NCI-H460 (cell line): ENCODE measurements around the gene RPH3AL. TPM values are rescaled to one million over a fixed set of nuclear protein-coding genes. Genes with fewer than 3 reads are reported as not detected.
"Not testable (repeated sequence)": the region's sequence is repeated elsewhere in the genome, so short reads cannot be mapped to it uniquely, and the experiment has no call there.

Experiments used
- DNase-seq: peaks from one replicate; pipeline ENCODE4 v3.0.0-alpha.2; 2016; ENCODE audit warnings: low read depth; ENCODE audit errors: extremely low read depth
- total RNA-seq: library from RNA; depleted of rRNA; stranded (reverse); fragments of >200 nt; shearing (Covaris generic); gene quantifications from 2 replicates; pipeline ENCODE4 v1.2.3, GENCODE V29; 2014

The RPH3AL gene
- total RNA-seq, 1 experiment from 2014 or later: 34.8 TPM

- DNase-seq: peak; percentile 82
Observed at GRCh38 chr17:379531-380465, 27.2 kb upstream of the RPH3AL start.

- DNase-seq: peak; percentile 78
Observed at GRCh38 chr17:378068-378467, 25.5 kb upstream of the RPH3AL start.

GRCh38 chr17:376936-377863, 24.6 kb upstream of the RPH3AL start:
- DNase-seq: peak; percentile 92

- no peak for DNase-seq
Observed at GRCh38 chr17:373613-374230, 21.1 kb upstream of the RPH3AL start.

GRCh38 chr17:372157-373152, 19.8 kb upstream of the RPH3AL start:
- DNase-seq: no peak

- DNase-seq: no peak
Observed at GRCh38 chr17:371583-371982, 19.0 kb upstream of the RPH3AL start.

GRCh38 chr17:367656-368055, 15.0 kb upstream of the RPH3AL start:
- DNase-seq: not testable (repeated sequence)

- DNase-seq: not testable (repeated sequence)
Observed at GRCh38 chr17:366657-367615, 14.3 kb upstream of the RPH3AL start.

GRCh38 chr17:364766-365165, 12.2 kb upstream of the RPH3AL start:
- no peak for DNase-seq

GRCh38 chr17:364308-364707, 11.7 kb upstream of the RPH3AL start:
- no peak for DNase-seq

- no peak for DNase-seq
Observed at GRCh38 chr17:362721-363120, 10.1 kb upstream of the RPH3AL start.

GRCh38 chr17:360092-360750, 7.6 kb upstream of the RPH3AL start:
- no peak for DNase-seq

- DNase-seq: no peak
Observed at GRCh38 chr17:358491-359151, 6.0 kb upstream of the RPH3AL start.

- no peak for DNase-seq
Observed at GRCh38 chr17:357644-358043, 5.0 kb upstream of the RPH3AL start.

GRCh38 chr17:356671-357434, 4.2 kb upstream of the RPH3AL start:
- no peak for DNase-seq

GRCh38 chr17:354651-355556, 2.3 kb upstream of the RPH3AL start:
- peak; percentile 68 for DNase-seq
